HG02884 (cell line): Measurements from ENCODE around the gene CCDC39.
"Not testable (repeated sequence)": the region's sequence is repeated elsewhere in the genome, so short reads cannot be mapped to it uniquely, and the experiment has no call there.

Source experiments
- ATAC-seq: cut with Tn5 transposase; IDR thresholded peaks from one replicate; pipeline ENCODE4 v1.9.1; 2021; ENCODE audit warnings: mild to moderate bottlenecking, moderate library complexity; ENCODE audit not compliant: unreplicated experiment

CCDC39 gene

DNA sequence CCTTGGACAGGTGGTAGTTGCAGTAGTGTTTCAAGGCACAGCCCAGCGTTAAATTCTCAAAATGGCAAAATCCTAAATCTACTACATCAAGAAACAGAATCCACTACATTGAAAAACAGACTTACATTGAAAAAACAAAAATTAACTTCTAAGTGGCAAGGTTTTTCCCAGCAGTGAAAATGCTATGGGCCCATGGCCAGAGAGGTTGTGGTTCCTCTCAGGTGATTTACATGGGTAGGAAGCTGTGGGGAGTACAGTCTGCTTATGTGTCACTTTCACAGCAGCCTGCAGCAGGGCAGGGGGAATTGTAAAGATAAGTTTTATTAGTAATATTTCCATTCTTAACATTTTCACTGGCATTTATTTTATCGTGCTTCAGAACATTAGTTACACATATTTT is 52.4 kb downstream of the CCDC39 start:
- peak; percentile 91 for ATAC-seq

DNA sequence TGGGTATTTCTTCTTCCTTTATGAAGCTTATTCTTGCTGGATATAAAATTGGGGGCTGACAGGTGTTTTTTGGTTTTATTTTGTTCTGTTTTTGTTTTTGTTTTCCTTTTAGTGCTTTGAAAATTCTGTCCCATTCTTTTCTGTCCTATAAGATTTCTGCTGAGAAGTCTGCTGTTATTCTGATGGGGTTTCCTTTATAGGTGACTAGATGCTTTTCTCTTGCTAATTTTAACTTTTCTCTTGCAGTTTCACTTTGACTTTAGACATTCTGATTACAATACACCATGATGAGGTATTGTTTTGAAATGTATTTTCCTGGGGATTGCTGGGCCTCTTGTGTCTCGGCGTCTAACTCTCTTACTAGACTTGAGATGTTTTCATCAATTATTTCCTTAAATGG is 54.6 kb downstream of the CCDC39 start:
- peak; percentile 59 for ATAC-seq

GRCh38 chr3:180619723-180620122 is 59.6 kb downstream of the CCDC39 start:
- ATAC-seq = no peak

DNA sequence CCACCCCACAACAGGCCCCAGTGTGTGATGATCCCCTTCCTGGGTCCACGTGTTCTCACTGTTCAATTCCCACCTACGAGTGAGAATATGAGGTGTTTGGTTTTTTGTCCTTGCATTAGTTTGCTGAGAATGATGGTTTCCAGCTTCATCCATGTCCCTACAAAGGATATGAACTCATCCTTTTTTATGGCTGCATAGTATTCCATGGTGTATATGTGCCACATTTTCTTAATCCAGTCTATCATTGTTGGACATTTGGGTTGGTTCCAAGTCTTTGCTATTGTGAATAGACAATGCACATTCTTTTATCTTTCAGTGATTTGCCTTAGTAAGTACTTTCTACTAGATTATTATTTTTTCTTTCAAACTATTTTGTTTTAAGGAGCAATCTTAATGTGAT is 60.7 kb downstream of the CCDC39 start:
- not testable (repeated sequence) for ATAC-seq

DNA sequence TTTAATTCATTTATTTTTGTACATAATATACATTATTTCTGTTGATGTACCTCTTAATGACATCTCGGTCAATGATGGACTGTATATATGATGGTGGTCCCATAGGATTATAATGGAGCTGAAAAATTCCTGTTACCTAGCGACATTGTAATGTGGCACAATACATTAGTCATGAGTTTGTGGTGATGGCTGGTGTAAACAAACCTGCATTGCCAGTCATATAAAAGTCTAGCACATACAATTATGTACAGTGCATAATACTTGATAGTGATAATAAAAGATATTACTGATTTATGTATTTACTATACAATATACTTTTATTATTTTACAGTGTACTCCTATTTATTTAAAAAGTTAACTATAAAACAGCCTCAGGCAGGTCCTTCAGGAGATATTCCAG is 62.2 kb downstream of the CCDC39 start:
- no peak for ATAC-seq

GRCh38 chr3:180615954-180616353 is 63.3 kb downstream of the CCDC39 start:
- ATAC-seq = no peak

- no peak for ATAC-seq
These were observed 66.9 kb downstream of the CCDC39 start for GRCh38 chr3:180612364-180612763.

DNA sequence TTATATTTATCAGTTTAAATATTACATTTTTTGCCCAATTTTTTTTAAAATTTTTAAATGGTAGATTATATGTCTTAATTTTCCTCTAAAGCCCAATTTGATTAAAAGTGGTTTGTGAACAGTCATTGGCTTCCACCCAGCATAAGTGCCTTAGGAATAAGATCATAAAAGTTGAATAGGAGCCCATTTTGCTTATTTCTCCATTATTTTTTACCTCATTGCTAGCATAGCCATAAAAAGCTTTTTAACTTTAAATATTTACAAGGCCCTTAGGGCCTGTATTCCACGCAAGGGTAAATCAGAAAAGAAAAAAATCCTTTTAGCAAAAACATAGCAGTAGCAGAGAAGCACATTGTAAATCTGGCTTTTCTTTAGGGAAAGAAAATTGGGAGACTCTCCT is 68.3 kb downstream of the CCDC39 start:
- ATAC-seq = no peak

DNA sequence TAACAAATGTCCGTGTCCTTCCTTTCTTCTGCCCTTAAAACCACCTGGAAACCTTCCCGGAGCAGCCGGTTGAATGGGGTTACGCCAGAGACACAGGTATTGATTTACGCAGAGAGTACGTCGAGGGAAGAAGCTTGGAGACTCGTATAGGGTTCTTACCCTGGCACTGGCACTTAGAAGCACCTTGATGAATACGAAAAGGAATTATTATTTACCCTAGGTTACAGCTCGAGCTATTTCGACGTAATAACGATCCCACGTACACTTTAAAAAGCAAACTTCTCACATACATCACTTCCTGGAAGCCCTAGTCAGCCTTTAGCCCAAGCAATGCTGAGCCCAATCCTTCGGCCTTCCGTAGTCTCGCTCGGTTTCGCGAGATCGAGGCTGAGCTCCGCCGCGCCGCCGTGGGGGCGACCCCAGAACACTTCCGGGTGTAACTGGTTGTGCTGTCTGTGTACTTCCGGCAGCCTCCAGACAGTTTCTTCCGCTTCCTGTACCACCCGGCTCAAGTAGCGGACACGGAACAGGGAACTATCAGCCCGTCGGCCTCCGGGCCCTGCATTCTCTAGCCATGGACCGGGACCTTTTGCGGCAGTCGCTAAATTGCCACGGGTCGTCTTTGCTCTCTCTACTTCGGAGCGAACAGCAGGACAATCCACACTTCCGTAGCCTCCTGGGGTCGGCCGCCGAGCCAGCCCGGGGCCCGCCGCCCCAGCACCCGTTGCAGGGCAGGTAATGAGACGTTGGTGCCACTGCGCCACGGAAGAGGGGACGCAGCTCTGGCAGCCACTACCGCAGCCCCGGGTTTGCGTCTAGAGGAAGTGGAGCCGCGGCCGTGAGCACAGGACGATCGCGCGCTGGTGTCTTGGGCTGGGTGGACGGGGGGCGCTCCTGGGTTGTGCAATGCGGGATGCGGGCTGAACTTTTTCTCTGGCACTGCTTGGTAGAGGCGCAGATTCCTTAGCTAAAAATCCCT is 77.3 kb downstream of the CCDC39 start, which contains the start of gene TTC14:
TTC14 (plus strand) TSS at position 476 of the 979 bp plus-strand sequence; CDS start at position 575, 99 bp downstream.
- ATAC-seq = peak; percentile 93

- no peak for ATAC-seq
These were observed 78.8 kb downstream of the CCDC39 start for GRCh38 chr3:180600473-180600872.

GRCh38 chr3:180595559-180595935 is 83.7 kb downstream of the CCDC39 start:
- no peak for ATAC-seq

DNA sequence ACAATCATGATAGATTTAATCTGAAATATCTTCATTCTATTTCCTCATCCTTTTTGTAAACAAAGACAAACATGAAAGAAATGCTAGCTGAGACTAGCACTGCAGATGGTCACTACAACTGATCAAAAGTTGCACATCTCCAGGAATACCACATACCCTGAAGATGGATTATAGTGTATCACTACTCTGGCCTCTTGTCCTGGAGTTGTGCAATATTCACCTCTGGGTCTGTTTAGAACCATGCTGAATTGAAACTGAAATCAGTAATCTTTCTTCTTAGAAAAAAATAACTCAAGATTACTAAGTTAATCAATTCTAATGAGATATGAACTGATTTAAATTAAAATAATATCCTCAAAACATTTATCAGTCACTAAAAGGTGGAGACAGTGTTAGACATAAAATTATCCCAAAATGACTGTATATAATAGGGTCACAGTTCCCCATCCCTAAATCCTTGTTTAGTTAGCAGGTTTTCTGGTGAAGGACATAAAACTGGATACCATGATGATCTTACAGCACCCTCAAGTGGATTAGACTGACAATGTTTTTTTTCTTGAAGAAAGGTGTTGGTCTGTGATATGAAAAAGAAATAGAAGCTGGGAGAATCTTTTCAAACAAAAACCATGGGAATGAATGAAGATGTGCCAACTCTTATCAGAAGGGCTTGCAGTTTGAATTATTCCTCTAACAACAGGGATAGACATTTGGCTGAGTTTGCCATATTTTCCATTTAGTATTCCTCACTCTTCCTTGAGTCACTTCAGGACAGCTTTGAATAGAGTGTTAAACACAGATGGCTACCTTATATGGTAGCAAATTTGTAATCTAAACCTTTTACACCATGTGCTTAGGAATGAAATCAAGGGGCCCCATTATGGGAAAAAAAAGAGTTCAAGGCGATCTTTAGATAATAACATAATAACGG is 84.4 kb downstream of the CCDC39 start:
- ATAC-seq = peak; percentile 59

GRCh38 chr3:180593631-180594030 is 85.7 kb downstream of the CCDC39 start:
- not testable (repeated sequence) for ATAC-seq

- ATAC-seq = no peak
These were observed 88.9 kb downstream of the CCDC39 start for GRCh38 chr3:180590396-180590795.

DNA sequence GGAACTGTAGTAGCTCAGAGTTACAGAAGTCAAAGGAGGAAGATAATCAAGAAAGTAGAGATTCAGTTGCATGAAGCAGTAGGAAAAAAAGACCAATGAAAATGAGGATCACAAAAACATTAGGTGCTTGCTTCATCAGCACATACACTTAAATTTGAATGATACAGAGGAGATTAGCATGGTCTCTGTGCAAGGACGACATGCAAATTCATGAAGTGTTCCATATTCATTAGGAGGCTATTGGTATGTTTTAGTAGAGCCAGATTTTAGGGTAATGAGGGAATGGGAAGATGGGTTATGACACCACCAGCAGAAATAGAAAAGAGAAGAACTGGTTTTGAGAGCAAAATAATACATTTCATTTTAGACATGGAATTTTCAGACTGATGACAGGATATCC is 98.4 kb downstream of the CCDC39 start:
- ATAC-seq = no peak

DNA sequence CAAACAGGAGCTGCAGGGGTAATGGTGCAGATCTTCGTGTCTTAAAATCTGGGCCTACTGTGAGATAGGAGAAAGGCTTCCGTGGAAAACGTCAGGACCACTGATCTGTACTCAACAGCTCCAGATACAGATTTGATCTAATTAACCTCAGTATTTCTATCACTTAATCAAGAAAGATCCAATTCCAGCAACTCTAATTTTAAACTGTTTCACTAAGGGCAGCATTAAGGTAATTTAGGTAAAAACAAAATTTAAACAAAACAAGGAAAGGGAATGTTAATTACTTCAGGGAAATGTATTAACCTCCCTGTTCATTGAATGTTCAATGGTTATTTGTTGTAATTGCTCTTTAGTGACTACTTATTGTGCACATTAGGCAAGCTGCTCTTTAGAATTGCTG is 103.7 kb downstream of the CCDC39 start:
- ATAC-seq = no peak

DNA sequence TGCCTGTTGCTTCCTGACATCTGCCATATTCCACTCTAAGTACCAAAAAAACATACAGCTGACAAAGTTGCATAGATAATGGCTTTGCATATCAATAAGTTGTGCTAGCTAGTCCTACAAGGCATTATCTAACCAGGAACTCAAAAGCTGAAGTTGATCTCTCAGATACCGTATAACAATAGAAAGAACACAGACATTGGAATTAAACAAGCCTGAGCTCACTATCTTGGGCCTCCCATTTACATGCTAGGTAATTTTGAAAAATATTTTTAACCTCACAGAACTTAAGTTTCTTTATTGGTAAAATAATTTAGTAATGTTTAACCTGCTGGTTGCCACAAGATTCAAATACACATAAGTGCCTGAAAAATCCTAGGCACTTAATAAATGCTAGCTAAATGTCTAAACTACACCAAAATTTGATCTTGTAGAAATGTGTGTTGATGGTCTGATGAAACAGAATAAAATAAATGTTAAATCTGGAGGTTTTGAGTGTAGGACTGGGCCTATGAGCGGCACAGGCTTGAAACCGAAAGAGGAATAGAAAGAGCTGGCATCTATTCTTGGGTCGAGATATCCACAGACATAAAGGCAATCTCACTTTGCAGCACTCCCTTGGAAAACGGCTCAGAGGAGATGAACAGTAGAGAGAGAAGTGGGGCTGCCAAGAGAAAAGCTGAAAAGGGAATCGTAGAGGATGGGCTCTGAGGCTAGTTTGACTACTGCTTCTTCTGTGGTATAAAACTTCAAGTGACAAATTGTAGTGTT is 107.3 kb downstream of the CCDC39 start:
- peak; percentile 75 for ATAC-seq

DNA sequence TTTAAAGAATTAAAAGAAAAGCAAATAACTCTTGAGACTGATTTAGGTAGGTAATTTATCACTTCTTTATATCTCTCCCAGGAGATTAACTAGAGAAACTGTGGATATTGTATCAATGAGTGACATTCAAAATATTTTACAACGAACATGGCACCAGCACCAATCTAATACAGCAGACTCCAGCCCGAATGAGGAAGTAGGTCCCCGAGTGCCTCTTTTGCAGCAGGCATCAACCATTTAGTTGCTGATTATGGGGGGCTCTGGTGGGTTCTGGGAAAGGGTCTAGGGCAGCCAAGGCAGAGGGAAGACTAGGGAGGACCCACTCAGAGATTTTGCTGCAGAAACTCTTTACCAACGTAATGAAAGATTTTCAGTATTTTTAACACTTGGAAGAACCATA is 109.1 kb downstream of the CCDC39 start:
- ATAC-seq = no peak

GRCh38 chr3:180564676-180565075 is 114.6 kb downstream of the CCDC39 start:
- ATAC-seq = no peak
